ENCODE data around the gene CROCC2.

Gene CROCC2

DNA sequence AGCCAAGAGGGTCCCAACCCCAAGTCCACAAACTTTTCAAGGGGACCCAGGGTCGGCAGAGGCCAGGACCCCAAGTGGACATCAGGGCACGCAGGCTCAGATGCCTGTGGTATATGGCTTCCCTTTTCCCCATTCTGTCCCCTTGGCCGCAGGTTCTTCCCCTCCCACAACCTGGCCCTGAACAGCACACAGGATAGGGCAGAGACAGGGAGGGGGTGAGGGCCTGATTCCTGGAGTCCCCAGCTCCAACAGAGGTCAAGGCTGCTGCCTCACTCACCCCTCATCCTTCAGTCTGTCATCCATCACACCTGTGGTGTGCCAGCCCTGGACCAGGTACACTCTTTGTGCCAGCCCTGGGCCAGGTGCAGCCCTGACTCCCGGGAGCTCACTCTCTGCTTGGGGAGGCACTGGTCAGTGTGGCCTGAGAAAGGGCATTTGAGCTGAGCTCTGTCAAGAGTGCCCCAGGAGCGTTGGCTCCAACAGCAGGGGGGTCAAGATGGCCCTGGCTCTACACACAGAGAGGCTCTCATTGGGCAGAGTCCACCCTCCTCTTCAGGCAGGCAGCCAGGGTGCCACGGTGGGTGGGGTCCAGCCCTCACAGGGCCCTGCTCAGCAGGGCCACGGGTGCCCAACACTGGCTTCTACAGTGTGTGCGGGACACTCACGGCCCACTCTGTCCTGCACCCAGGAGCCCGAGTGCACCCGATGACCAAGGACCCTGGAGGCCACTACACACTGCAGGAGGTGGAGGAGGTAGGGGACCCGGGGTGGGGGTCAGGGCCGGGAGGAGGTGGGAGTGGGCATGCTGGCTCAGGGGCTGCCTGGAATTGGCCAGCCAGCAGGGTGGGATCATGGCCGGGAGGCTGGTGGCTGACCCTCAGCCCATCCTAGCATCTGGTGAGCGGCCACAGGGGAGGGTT is 35.9 kb upstream of the CROCC2 start:
- no peak overlapping the region for H3K9ac ChIP-seq (ENCODE audit: low read length)
- no peaks in the 10 kb centered on the region for H3K9me3 ChIP-seq (ENCODE audit: control insufficient read depth, insufficient read depth, low read depth, low read length)
- no peak overlapping the region for H3K4me3 ChIP-seq (ENCODE audit: low read depth, low read length)
- peaks cover 2% of the 10 kb centered on the region; the same call in 1 of the 2 replicates for H3K4me1 ChIP-seq (ENCODE audit: control insufficient read depth, insufficient read depth, low read length)
- H3K27me3 ChIP-seq (ENCODE audit: control insufficient read depth, insufficient read depth, low read length): no peaks in the 10 kb centered on the region
- no peak overlapping the region for H3K27ac ChIP-seq (ENCODE audit: low read depth, low read length)
- H3K36me3 ChIP-seq (ENCODE audit: control insufficient read depth, insufficient read depth, low read length): no peaks in the 10 kb centered on the region

- H3K4me3 ChIP-seq (ENCODE audit: low read depth, low read length): no peak overlapping the region
- H3K36me3 ChIP-seq (ENCODE audit: control insufficient read depth, insufficient read depth, low read length): no peaks in the 10 kb centered on the region
- no peak overlapping the region for H3K9ac ChIP-seq (ENCODE audit: low read length)
- H3K27me3 ChIP-seq (ENCODE audit: control insufficient read depth, insufficient read depth, low read length): no peaks in the 10 kb centered on the region
- no peaks in the 10 kb centered on the region for H3K9me3 ChIP-seq (ENCODE audit: control insufficient read depth, insufficient read depth, low read depth, low read length)
- H3K4me1 ChIP-seq (ENCODE audit: control insufficient read depth, insufficient read depth, low read length): peaks cover 2% of the 10 kb centered on the region; the same call in 1 of the 2 replicates
- H3K27ac ChIP-seq (ENCODE audit: low read depth, low read length): no peak overlapping the region
Measured at GRCh38 chr2:240871071-240871958, 34.8 kb upstream of the CROCC2 start.

DNA sequence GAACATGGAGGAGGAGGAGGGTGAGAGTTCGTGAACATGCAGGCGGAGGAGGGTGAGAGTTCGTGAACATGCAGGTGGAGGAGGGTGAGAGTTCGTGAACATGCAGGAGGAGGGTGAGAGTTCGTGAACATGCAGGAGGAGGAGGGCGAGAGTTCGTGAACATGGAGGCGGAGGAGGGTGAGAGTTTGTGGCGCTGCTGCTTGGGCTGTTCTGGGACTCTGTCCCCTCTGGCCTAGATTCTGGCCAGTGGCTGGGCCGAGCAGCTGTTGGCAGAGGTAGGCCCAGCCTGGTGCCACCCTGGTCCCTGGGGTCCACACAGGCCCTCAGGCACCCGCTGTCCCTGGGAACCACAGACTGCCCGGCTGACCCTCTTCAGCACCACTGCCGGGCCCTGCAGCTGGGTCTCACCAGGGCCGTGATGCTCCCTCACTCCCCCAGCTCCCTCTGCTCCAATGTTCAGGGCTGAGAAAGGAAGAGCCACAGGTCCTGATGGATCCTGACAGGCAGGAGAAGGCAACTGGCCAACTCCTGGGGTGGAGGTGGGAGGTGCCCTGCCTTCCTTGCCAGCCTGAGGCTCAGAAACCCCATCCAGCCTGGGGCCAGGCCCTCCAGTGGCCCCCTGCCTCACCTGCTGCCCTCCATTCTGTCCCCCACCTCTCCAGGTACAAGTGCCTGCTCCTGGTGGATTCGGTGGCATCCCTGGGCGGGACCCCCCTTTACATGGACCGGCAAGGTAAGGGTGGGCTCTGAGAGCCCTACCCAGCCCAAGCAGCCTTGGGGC is 33.6 kb upstream of the CROCC2 start:
- H3K36me3 ChIP-seq (ENCODE audit: control insufficient read depth, insufficient read depth, low read length): no peaks in the 10 kb centered on the region
- peaks cover 2% of the 10 kb centered on the region; the same call in 1 of the 2 replicates for H3K4me1 ChIP-seq (ENCODE audit: control insufficient read depth, insufficient read depth, low read length)
- H3K27me3 ChIP-seq (ENCODE audit: control insufficient read depth, insufficient read depth, low read length): no peaks in the 10 kb centered on the region
- no peak overlapping the region for H3K27ac ChIP-seq (ENCODE audit: low read depth, low read length)
- H3K9ac ChIP-seq (ENCODE audit: low read length): no peak overlapping the region
- no peak overlapping the region for H3K4me3 ChIP-seq (ENCODE audit: low read depth, low read length)
- no peaks in the 10 kb centered on the region for H3K9me3 ChIP-seq (ENCODE audit: control insufficient read depth, insufficient read depth, low read depth, low read length)

- Histone ChIP-seq H3K36me3 (ENCODE audit: control insufficient read depth, insufficient read depth, low read length) (no peaks in the 10 kb centered on the region), H3K9me3 (ENCODE audit: control insufficient read depth, insufficient read depth, low read depth, low read length) (no peaks in the 10 kb centered on the region), H3K27ac (ENCODE audit: low read depth, low read length) (no peak overlapping the region), H3K27me3 (ENCODE audit: control insufficient read depth, insufficient read depth, low read length) (no peaks in the 10 kb centered on the region), H3K4me1 (ENCODE audit: control insufficient read depth, insufficient read depth, low read length) (peaks cover 2% of the 10 kb centered on the region; the same call in 1 of the 2 replicates), H3K9ac (ENCODE audit: low read length) (no peak overlapping the region), H3K4me3 (ENCODE audit: low read depth, low read length) (no peak overlapping the region)
Measured at GRCh38 chr2:240873098-240873788, 32.9 kb upstream of the CROCC2 start.

GRCh38 chr2:240873805-240874714 is 32.1 kb upstream of the CROCC2 start:
- Histone ChIP-seq H3K4me3 (ENCODE audit: low read depth, low read length) (no peak overlapping the region), H3K9me3 (ENCODE audit: control insufficient read depth, insufficient read depth, low read depth, low read length) (no peaks in the 10 kb centered on the region), H3K36me3 (ENCODE audit: control insufficient read depth, insufficient read depth, low read length) (no peaks in the 10 kb centered on the region), H3K27me3 (ENCODE audit: control insufficient read depth, insufficient read depth, low read length) (no peaks in the 10 kb centered on the region), H3K9ac (ENCODE audit: low read length) (no peak overlapping the region), H3K4me1 (ENCODE audit: control insufficient read depth, insufficient read depth, low read length) (no peaks in the 10 kb centered on the region; the same call in 1 of the 2 replicates), H3K27ac (ENCODE audit: low read depth, low read length) (no peak overlapping the region)

DNA sequence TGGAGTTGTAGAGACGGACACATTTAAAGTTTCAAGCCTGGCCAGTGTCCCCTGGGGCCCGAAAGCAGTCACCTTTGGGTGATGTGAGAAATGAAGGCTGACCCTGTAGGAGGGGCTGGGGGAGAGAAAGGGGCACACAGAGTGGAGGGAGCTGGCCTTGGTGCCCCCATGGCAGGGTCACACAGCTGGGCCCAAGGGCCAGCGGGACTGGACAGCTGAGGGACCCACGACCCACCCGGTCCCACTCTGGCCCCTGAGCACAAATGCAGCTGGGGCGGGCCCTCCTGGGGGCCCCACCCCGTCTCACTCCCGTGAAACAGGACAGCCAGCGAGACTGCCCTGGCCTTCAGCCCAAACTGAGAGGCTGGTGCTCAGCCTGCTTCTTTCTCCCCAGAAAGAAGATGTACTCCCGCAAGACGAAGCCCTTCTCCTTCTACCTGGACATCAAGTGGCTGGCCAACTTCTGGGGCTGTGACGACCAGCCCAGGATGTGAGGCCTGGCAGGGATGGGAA is 31.4 kb upstream of the CROCC2 start:
- no peak overlapping the region for H3K27ac ChIP-seq (ENCODE audit: low read depth, low read length)
- H3K4me3 ChIP-seq (ENCODE audit: low read depth, low read length): no peak overlapping the region
- H3K36me3 ChIP-seq (ENCODE audit: control insufficient read depth, insufficient read depth, low read length): no peaks in the 10 kb centered on the region
- H3K27me3 ChIP-seq (ENCODE audit: control insufficient read depth, insufficient read depth, low read length): no peaks in the 10 kb centered on the region
- H3K9me3 ChIP-seq (ENCODE audit: control insufficient read depth, insufficient read depth, low read depth, low read length): no peaks in the 10 kb centered on the region
- H3K4me1 ChIP-seq (ENCODE audit: control insufficient read depth, insufficient read depth, low read length): no peaks in the 10 kb centered on the region; the same call in 1 of the 2 replicates
- no peak overlapping the region for H3K9ac ChIP-seq (ENCODE audit: low read length)

DNA sequence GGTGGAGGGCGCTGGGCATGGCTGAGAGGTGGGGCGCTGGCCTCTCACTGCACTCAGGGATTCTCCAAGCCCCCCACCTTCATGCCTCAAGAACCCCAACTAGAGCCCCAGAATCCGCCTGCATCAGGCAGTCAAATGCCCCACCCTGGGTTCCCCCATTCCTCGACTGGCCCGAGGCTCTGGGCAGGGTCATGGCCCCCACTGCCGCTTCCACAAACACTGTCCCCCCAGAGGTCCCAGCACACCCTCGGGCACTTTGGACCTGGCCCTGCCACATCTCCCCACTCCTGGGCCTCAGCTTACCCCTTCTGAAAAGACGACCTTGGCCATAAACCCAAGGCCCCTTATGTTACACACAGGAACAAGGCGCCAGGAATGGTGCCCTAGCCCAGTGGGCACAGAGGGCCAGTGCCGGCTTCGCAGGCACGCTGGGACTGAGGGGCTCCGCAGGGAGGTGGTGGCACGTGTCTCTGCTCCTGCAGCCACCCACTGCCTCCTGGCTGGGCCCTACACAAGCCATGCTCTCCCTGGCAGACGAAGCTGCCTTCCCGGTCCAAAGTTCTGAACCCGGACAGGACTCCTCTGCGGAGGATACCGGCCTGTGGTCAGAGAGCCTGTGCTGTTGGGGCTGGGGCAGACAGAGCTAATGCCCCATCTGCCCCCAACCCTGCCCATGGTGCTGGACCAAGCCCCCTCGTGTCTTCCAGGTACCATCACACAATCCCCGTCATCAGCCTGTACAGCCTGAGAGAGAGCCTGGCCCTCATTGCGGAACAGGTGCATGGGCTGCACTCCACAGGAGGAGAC is 30.7 kb upstream of the CROCC2 start:
- Histone ChIP-seq H3K27me3 (ENCODE audit: control insufficient read depth, insufficient read depth, low read length) (no peaks in the 10 kb centered on the region), H3K4me1 (ENCODE audit: control insufficient read depth, insufficient read depth, low read length) (no peaks in the 10 kb centered on the region; the same call in 1 of the 2 replicates), H3K9me3 (ENCODE audit: control insufficient read depth, insufficient read depth, low read depth, low read length) (no peaks in the 10 kb centered on the region), H3K27ac (ENCODE audit: low read depth, low read length) (no peak overlapping the region), H3K36me3 (ENCODE audit: control insufficient read depth, insufficient read depth, low read length) (no peaks in the 10 kb centered on the region), H3K9ac (ENCODE audit: low read length) (no peak overlapping the region), H3K4me3 (ENCODE audit: low read depth, low read length) (no peak overlapping the region)

- no peaks in the 10 kb centered on the region; the same call in 1 of the 2 replicates for H3K4me1 ChIP-seq (ENCODE audit: control insufficient read depth, insufficient read depth, low read length)
- no peaks in the 10 kb centered on the region for H3K36me3 ChIP-seq (ENCODE audit: control insufficient read depth, insufficient read depth, low read length)
- no peak overlapping the region for H3K4me3 ChIP-seq (ENCODE audit: low read depth, low read length)
- no peak overlapping the region for H3K27ac ChIP-seq (ENCODE audit: low read depth, low read length)
- H3K9ac ChIP-seq (ENCODE audit: low read length): no peak overlapping the region
- no peaks in the 10 kb centered on the region for H3K27me3 ChIP-seq (ENCODE audit: control insufficient read depth, insufficient read depth, low read length)
- no peaks in the 10 kb centered on the region for H3K9me3 ChIP-seq (ENCODE audit: control insufficient read depth, insufficient read depth, low read depth, low read length)
Measured at GRCh38 chr2:240876035-240876474, 30.1 kb upstream of the CROCC2 start.
